Endodermal cell (in vitro differentiated cells): Measurements from ENCODE around the gene TSC1. TPM values are rescaled to one million over a fixed set of nuclear protein-coding genes. Genes with fewer than 3 reads are reported as not detected.
"Not testable (repeated sequence)": the region's sequence is repeated elsewhere in the genome, so short reads cannot be mapped to it uniquely, and the experiment has no call there.

Experiments
- DNase-seq: peaks from one replicate; pipeline ENCODE4 v3.0.0-alpha.2; 2017
- H3K27ac ChIP-seq: 2 replicates; pipeline ENCODE4 v1.5.1; 2013; ENCODE audit warnings: mild to moderate bottlenecking, low read depth, low read length, moderate library complexity
- H3K27me3 ChIP-seq: 2 replicates; pipeline ENCODE4 v1.6.1; 2013; ENCODE audit warnings: mild to moderate bottlenecking, low read length, moderate library complexity; ENCODE audit not compliant: insufficient read depth, control insufficient read depth, poor library complexity, severe bottlenecking
- H3K36me3 ChIP-seq: 2 replicates; pipeline ENCODE4 v1.7.0; 2013; ENCODE audit warnings: mild to moderate bottlenecking, low read length, moderate library complexity; ENCODE audit not compliant: control insufficient read depth, insufficient read depth
- H3K4me1 ChIP-seq: one replicate; pipeline ENCODE4 v1.7.0; 2013; ENCODE audit warnings: low read length; ENCODE audit not compliant: control insufficient read depth, insufficient read depth
- H3K4me3 ChIP-seq: 2 replicates; pipeline ENCODE4 v1.5.1; 2013; ENCODE audit warnings: mild to moderate bottlenecking, low read length, moderate library complexity
- H3K9ac ChIP-seq: 2 replicates; pipeline ENCODE4 v1.6.1; 2013; ENCODE audit warnings: mild to moderate bottlenecking, low read length, moderate library complexity; ENCODE audit not compliant: poor library complexity, severe bottlenecking; ENCODE audit errors: extremely low read depth
- H3K9me3 ChIP-seq: 2 replicates; pipeline ENCODE4 v1.6.1; 2013; ENCODE audit warnings: mild to moderate bottlenecking, low read length, moderate library complexity; ENCODE audit not compliant: control insufficient read depth
- H3K27ac Mint-ChIP-seq: 2 replicates; pipeline ENCODE4 v1.8.0; 2020; ENCODE audit warnings: mixed read lengths
- H3K27me3 Mint-ChIP-seq: 2 replicates; pipeline ENCODE4 v1.8.0; 2021; ENCODE audit warnings: mild to moderate bottlenecking, mixed read lengths; ENCODE audit not compliant: insufficient read depth
- H3K36me3 Mint-ChIP-seq: 2 replicates; pipeline ENCODE4 v1.8.0; 2020; ENCODE audit warnings: low read depth, mixed read lengths
- H3K4me1 Mint-ChIP-seq: 2 replicates; pipeline ENCODE4 v1.8.0; 2020; ENCODE audit warnings: mixed read lengths
- H3K4me3 Mint-ChIP-seq: 2 replicates; pipeline ENCODE4 v1.8.0; 2020; ENCODE audit warnings: mild to moderate bottlenecking, moderate library complexity, mixed read lengths
- H3K9me3 Mint-ChIP-seq: 2 replicates; pipeline ENCODE4 v1.8.0; 2020; ENCODE audit warnings: mild to moderate bottlenecking, mixed read lengths
- WGBS, 2 experiments: methylation state at CpG; one replicate each; pipeline versions ENCODE4 v1.1.5 to v1.1.7; 2013; ENCODE audit warnings: missing lambda C conversion rate in 2 of 2, mixed read lengths in 1 of 2; ENCODE audit not compliant: insufficient coverage in 1 of 2, insufficient read length in 1 of 2; 5-methylcytosine and 5-hydroxymethylcytosine counted together
- total RNA-seq, 2 donors: library from RNA; stranded (reverse); fragmentation: NEBNext Ultra II Directional in 1 of 2; extraction: Animal tissue kit (Norgen Biotek cat#: 25700) in 1 of 2; gene quantifications; 2 replicates in 1 of 2; 3 replicates in 1 of 2; pipeline ENCODE4 v1.2.1, GENCODE V29; 2021
- TF ChIP-seq, protein P1 (sequence below): fragments of 200-600 bp; sonication (generic); conservative IDR thresholded peaks from 2 replicates; pipeline ENCODE4 v1.5.0; 2021; ENCODE audit warnings: antibody characterized with exemption, mild to moderate bottlenecking

Gene TSC1
- total RNA-seq, 2 donors from 2014 or later = 67.8 to 72.9 TPM

- TF ChIP-seq, protein P1, sequence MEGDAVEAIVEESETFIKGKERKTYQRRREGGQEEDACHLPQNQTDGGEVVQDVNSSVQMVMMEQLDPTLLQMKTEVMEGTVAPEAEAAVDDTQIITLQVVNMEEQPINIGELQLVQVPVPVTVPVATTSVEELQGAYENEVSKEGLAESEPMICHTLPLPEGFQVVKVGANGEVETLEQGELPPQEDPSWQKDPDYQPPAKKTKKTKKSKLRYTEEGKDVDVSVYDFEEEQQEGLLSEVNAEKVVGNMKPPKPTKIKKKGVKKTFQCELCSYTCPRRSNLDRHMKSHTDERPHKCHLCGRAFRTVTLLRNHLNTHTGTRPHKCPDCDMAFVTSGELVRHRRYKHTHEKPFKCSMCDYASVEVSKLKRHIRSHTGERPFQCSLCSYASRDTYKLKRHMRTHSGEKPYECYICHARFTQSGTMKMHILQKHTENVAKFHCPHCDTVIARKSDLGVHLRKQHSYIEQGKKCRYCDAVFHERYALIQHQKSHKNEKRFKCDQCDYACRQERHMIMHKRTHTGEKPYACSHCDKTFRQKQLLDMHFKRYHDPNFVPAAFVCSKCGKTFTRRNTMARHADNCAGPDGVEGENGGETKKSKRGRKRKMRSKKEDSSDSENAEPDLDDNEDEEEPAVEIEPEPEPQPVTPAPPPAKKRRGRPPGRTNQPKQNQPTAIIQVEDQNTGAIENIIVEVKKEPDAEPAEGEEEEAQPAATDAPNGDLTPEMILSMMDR = no peak
- Histone ChIP-seq H3K36me3 (no peaks in the 10 kb centered on the region), H3K27ac (no peak overlapping the region), H3K27me3 (peaks cover under 1% of the 10 kb centered on the region), H3K9me3 (no peaks in the 10 kb centered on the region), H3K4me3 (no peak overlapping the region), H3K4me1 (no peaks in the 10 kb centered on the region), H3K9ac (no peak overlapping the region)
- WGBS, 2 experiments = 79 to 80% methylated on average over 7 of the region's 7 CpGs
- Mint-ChIP-seq H3K9me3 (no peaks in the 10 kb centered on the region), H3K4me3 (no peak overlapping the region), H3K4me1 (peaks cover 1% of the 10 kb centered on the region), H3K36me3 (no peaks in the 10 kb centered on the region), H3K27ac (no peak overlapping the region), H3K27me3 (peaks cover 19% of the 10 kb centered on the region)
- DNase-seq = no peak
These were observed 25.4 kb upstream of the TSC1 start for GRCh38 chr9:132969783-132970182.

DNA sequence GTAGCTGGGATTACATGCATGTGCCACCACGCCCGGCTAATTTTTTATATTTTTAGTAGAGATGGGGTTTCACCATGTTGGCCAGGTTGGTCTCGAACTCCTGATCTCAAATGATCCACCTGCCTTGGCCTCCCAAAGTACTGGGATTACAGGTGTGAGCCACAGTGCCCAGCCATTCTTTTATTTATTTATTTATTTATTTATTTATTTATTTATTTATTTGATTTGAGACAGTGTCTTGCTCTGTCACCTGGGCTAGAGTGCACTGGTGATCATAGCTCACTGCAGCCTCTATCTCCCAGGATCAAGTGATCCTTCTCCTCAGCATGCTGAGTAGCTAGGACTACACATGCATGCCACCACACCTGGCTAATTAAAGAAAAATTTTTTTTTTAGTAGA, 23.5 kb upstream of the TSC1 start:
- not testable (repeated sequence) for H3K27ac ChIP-seq, H3K36me3 Mint-ChIP-seq, H3K27me3 Mint-ChIP-seq, H3K36me3 ChIP-seq, H3K9ac ChIP-seq, H3K9me3 ChIP-seq, H3K9me3 Mint-ChIP-seq, H3K4me3 Mint-ChIP-seq, H3K4me3 ChIP-seq, H3K27ac Mint-ChIP-seq, H3K4me1 Mint-ChIP-seq, H3K27me3 ChIP-seq, DNase-seq, H3K4me1 ChIP-seq
- WGBS, 2 experiments = 93% methylated on average over 3 of the region's 3 CpGs; no CpG with 5 or more reads in 1 of the 2 experiments

GRCh38 chr9:132965478-132965877, 21.1 kb upstream of the TSC1 start:
- Mint-ChIP-seq H3K36me3 (no peaks in the 10 kb centered on the region), H3K4me1 (peaks cover 1% of the 10 kb centered on the region), H3K9me3 (no peaks in the 10 kb centered on the region), H3K27ac (no peak overlapping the region), H3K27me3 (no peaks in the 10 kb centered on the region), H3K4me3 (no peak overlapping the region)
- Histone ChIP-seq H3K27ac (no peak overlapping the region), H3K36me3 (no peaks in the 10 kb centered on the region), H3K4me3 (no peak overlapping the region), H3K9ac (no peak overlapping the region), H3K9me3 (no peaks in the 10 kb centered on the region), H3K27me3 (peaks cover 4% of the 10 kb centered on the region), H3K4me1 (no peaks in the 10 kb centered on the region)
- TF ChIP-seq, protein P1 = no peak
- 92 to 97% methylated on average over 9 of the region's 9 CpGs for WGBS, 2 experiments
- no peak for DNase-seq

DNA sequence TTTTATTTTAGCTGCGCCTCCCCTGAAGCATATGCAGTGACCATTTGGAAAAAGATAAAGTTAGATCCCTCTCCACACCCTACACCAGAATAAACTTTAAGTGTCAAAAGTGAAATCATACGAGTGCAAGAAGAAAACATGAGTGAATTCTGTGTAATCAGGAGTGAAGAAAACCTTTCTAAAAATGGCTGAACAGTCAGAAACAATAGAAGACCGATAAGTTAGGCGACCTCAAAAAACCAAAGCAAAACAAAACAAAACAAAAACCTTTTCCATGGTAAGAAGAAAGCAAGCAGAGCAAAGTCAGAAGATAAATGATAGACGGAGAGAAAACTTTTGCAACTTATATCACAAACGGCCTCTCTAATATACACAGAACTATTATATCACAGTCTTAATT, 16.6 kb upstream of the TSC1 start:
- Histone ChIP-seq H3K4me1 (no peaks in the 10 kb centered on the region), H3K9ac (no peak overlapping the region), H3K27ac (no peak overlapping the region), H3K4me3 (no peak overlapping the region), H3K27me3 (peaks cover 4% of the 10 kb centered on the region), H3K36me3 (no peaks in the 10 kb centered on the region), H3K9me3 (no peaks in the 10 kb centered on the region)
- WGBS, 2 experiments = 91% methylated on average over 6 of the region's 6 CpGs; no CpG with 5 or more reads in 1 of the 2 experiments
- H3K36me3 Mint-ChIP-seq = no peaks in the 10 kb centered on the region
- H3K9me3 Mint-ChIP-seq = no peaks in the 10 kb centered on the region
- H3K4me3 Mint-ChIP-seq = no peak overlapping the region
- H3K4me1 Mint-ChIP-seq = no peaks in the 10 kb centered on the region
- no peak overlapping the region for H3K27ac Mint-ChIP-seq
- TF ChIP-seq, protein P1 = no peak
- DNase-seq = no peak
- no peaks in the 10 kb centered on the region for H3K27me3 Mint-ChIP-seq
